Endothelial cell of umbilical vein (primary cell): ENCODE results near the gene NGLY1. TPM values are rescaled to one million over a fixed set of nuclear protein-coding genes. Genes with fewer than 3 reads are reported as not detected.

Experiments used
- BruUV-seq: library from RNA; stranded (reverse); fragments of 400-500 nt; replicated peaks from 2 replicates; lab custom pipeline; 2021; lab: Mats Ljungman, UMichigan
- CTCF ChIA-PET: fragments of 300-600, 350-600 bp; sonication (Branson Sonifier 250); formaldehyde crosslinking; loops from one replicate; lab custom pipeline; 2021; ENCODE audit warnings: antibody characterized with exemption, inconsistent platforms; lab: Charles Lee
- POLR2A ChIA-PET: fragments of 300-600, 350-600 bp; sonication (Branson Sonifier 250); formaldehyde crosslinking; loops from one replicate; lab custom pipeline; 2021; ENCODE audit warnings: antibody characterized with exemption, inconsistent platforms; lab: Charles Lee
- DNase-seq: peaks from one replicate; pipeline ENCODE4 v3.0.0-alpha.2; 2011; ENCODE audit warnings: low read depth, low spot score
- FAIRE-seq: peaks from 2 replicates; lab custom pipeline; 2011; peaks lifted over from hg19 to GRCh38; lab: Jason Lieb, UNC
- H2AFZ ChIP-seq: 2 replicates; pipeline ENCODE4 v1.6.0; 2012; ENCODE audit warnings: low read depth, low read length, control low read depth, inconsistent platforms
- H3K27ac ChIP-seq: 2 replicates; pipeline ENCODE4 v1.5.1; 2011; ENCODE audit warnings: low read depth, mild to moderate bottlenecking, control low read depth, low read length, moderate library complexity; ENCODE audit not compliant: insufficient read depth
- H3K27me3 ChIP-seq, 2 experiments: 2 replicates each; pipeline versions ENCODE4 v1.6.0 to v1.6.1; 2011; ENCODE audit warnings: low read length in 2 of 2, mixed read lengths in 1 of 2; ENCODE audit not compliant: control insufficient read depth in 2 of 2, insufficient read depth in 2 of 2
- H3K36me3 ChIP-seq, 2 experiments: 2 replicates in 1 of 2; 3 replicates in 1 of 2; pipeline ENCODE4 v1.5.1; 2011; ENCODE audit warnings: low read length in 2 of 2, mild to moderate bottlenecking in 1 of 2, moderate library complexity in 1 of 2; ENCODE audit not compliant: control insufficient read depth in 2 of 2, insufficient read depth in 2 of 2; ENCODE audit errors: extremely low read depth in 1 of 2
- H3K4me1 ChIP-seq: 3 replicates; pipeline ENCODE4 v1.5.1; 2011; ENCODE audit warnings: mild to moderate bottlenecking, low read length; ENCODE audit not compliant: control insufficient read depth, insufficient read depth; ENCODE audit errors: extremely low read depth
- H3K4me2 ChIP-seq: 2 replicates; pipeline ENCODE4 v1.6.1; 2011; ENCODE audit warnings: low read length, control low read depth, mixed read lengths; ENCODE audit not compliant: insufficient read depth
- H3K4me3 ChIP-seq, 3 experiments: fragments of 200-600 bp in 1 of 3; sonication (generic), shearing (Covaris generic) in 1 of 3; replicated peaks in 1 of 3; 2 replicates each; pipeline ENCODE4 v1.5.1; 2011 to 2016; ENCODE audit warnings: control low read depth in 3 of 3, low read length in 3 of 3, mild to moderate bottlenecking in 2 of 3, inconsistent platforms in 1 of 3, low read depth in 1 of 3, moderate library complexity in 1 of 3; ENCODE audit not compliant: insufficient read depth in 1 of 3
- H3K79me2 ChIP-seq: 2 replicates; pipeline ENCODE4 v1.6.0; 2012; ENCODE audit warnings: low read length, inconsistent platforms; ENCODE audit not compliant: control insufficient read depth, insufficient read depth
- H3K9ac ChIP-seq: replicated peaks from 2 replicates; pipeline ENCODE3; 2011; ENCODE audit warnings: low read length, control low read depth; ENCODE audit not compliant: insufficient read depth; ENCODE audit errors: extremely low read depth
- H3K9me1 ChIP-seq: replicated peaks from 3 replicates; pipeline ENCODE4 v1.6.0; 2011; ENCODE audit warnings: mild to moderate bottlenecking, low read length; ENCODE audit not compliant: control insufficient read depth, insufficient read depth; ENCODE audit errors: extremely low read depth
- H3K9me3 ChIP-seq: replicated peaks from 2 replicates; pipeline ENCODE4 v1.5.1; 2012; ENCODE audit warnings: low read length, inconsistent platforms; ENCODE audit not compliant: control insufficient read depth, insufficient read depth
- H4K20me1 ChIP-seq: replicated peaks from 2 replicates; pipeline ENCODE3; 2011; ENCODE audit warnings: mild to moderate bottlenecking, low read length; ENCODE audit not compliant: control insufficient read depth, insufficient read depth; ENCODE audit errors: extremely low read depth
- FOS ChIP-seq: IDR thresholded peaks from 2 replicates; pipeline ENCODE4 v1.6.1; 2011; ENCODE audit warnings: mild to moderate bottlenecking, low read length, moderate library complexity, borderline replicate concordance; ENCODE audit not compliant: insufficient read depth
- GATA2 ChIP-seq: IDR thresholded peaks from 2 replicates; pipeline ENCODE4 v1.7.0; 2011; ENCODE audit warnings: low read depth, mild to moderate bottlenecking, moderate library complexity, mixed read lengths, low read length; ENCODE audit not compliant: insufficient read length, insufficient read depth
- JUN ChIP-seq: IDR thresholded peaks from 2 replicates; pipeline ENCODE4 v1.6.1; 2011; ENCODE audit warnings: borderline replicate concordance, low read depth; ENCODE audit not compliant: insufficient read length, insufficient read depth
- MAX ChIP-seq: IDR thresholded peaks from 2 replicates; pipeline ENCODE4 v1.6.1; 2011; ENCODE audit not compliant: insufficient read depth, insufficient read length
- MYC ChIP-seq: IDR thresholded peaks from one replicate; pipeline ENCODE4 v1.6.1; 2011; ENCODE audit warnings: mild to moderate bottlenecking, low read depth, low read length
- POLR2A ChIP-seq: IDR thresholded peaks from 2 replicates; pipeline ENCODE4 v1.6.1; 2012; ENCODE audit warnings: low read depth, mild to moderate bottlenecking, control low read depth, low read length
- POLR2AphosphoS5 ChIP-seq: IDR thresholded peaks from 2 replicates; pipeline ENCODE4 v1.6.1; 2012; ENCODE audit warnings: low read depth, mild to moderate bottlenecking, control low read depth, low read length, moderate library complexity; ENCODE audit not compliant: insufficient read depth
- dilution Hi-C: fragments of 300-500 bp; cut with MboI; formaldehyde crosslinking; loops from one replicate; pipeline ENCODE4 v1.15.0; 2019; ENCODE audit warnings: low sequenced_read_pairs; ENCODE audit not compliant: extremely low pct_ligation_motif_present
- intact Hi-C: fragments of 100-400 bp; cut with micrococcal nuclease; formaldehyde crosslinking; loops from one replicate; pipeline ENCODE4 v1.10.0; 2022
- polyA plus RNA-seq, 4 experiments: library from polyadenylated mRNA; depleted of rRNA in 3 of 4; stranded (reverse) in 3 of 4; unstranded in 1 of 4; fragments of >200 nt; gene quantifications; 2 replicates each; pipeline versions ENCODE4 v1.2.1 to v1.2.3, GENCODE V29; 2011 to 2012; ENCODE audit warnings: missing spikeins in 1 of 4
- total RNA-seq: library from RNA; stranded (reverse); gene quantifications from 2 replicates; pipeline ENCODE4 v1.2.3, GENCODE V29; 2021

NGLY1 gene
- total and polyA plus RNA-seq, 2 donors (not counting 3 experiments of a cell fraction or from before 2014, with no cell fraction given): 5.3 to 29.6 TPM

- H3K4me1 ChIP-seq: peaks cover 4% of the 10 kb centered on the region
- TF ChIP-seq FOS: no peak
- no peak for TF ChIP-seq GATA2
- TF ChIP-seq POLR2AphosphoS5: no peak
- no peak for TF ChIP-seq JUN
- H2AFZ ChIP-seq: no peak overlapping the region
- H3K27me3 ChIP-seq: no peaks in the 10 kb centered on the region
- no peaks in the 10 kb centered on the region for H3K9me1 ChIP-seq
- no peaks in the 10 kb centered on the region for H3K79me2 ChIP-seq
- DNase-seq (no peak), FAIRE-seq (no peak)
- peaks cover 2 to 3% of the 10 kb centered on the region in 2 experiments for H3K36me3 ChIP-seq
- H3K9ac ChIP-seq: no peak overlapping the region
- ChIA-PET CTCF (interaction anchor here (1.2 to 1.6 kb wide), 2 partner anchors 11 to 20 kb away, joined by 3 to 4 read pairs; no protein-coding TSS in a partner anchor), POLR2A (no interaction called here)
- H3K9me3 ChIP-seq: no peaks in the 10 kb centered on the region
- H3K4me2 ChIP-seq: no peak overlapping the region
- no peaks in the 10 kb centered on the region for H4K20me1 ChIP-seq
- H3K4me3 ChIP-seq: no peak overlapping the region
- intact Hi-C loops (no loop called here), dilution Hi-C loops (no loop called here)
- H3K27ac ChIP-seq: no peak overlapping the region
- no TSS peak for BruUV-seq
These were observed 36.2 kb downstream of the NGLY1 start for GRCh38 chr3:25747033-25747432.

DNA sequence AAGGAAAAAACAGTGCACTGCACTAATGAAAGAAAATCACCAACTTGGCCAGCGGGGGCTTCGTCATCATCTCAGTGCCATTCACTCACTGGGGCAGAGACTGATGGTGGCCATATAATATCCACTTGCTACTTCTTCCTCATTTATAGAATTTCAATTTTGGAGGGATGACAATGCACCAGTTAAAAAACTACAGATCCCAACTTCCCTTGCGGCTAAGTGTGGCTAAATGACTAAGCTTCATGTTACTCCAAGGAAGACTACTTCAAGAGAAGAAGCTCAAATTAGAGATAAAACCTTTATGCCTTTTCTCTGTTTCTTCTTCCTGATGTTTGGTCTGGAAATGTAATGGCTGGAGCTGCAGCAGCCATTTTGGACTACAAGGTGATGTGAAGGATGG lies 38.8 kb downstream of the NGLY1 start:
- Histone ChIP-seq H3K79me2 (no peaks in the 10 kb centered on the region), H2AFZ (no peak overlapping the region), H3K9me3 (no peaks in the 10 kb centered on the region), H3K9ac (no peak overlapping the region), H3K36me3 (peaks cover 0 to 2% of the 10 kb centered on the region in 2 experiments), H3K4me3 (no peak overlapping the region), H3K9me1 (no peaks in the 10 kb centered on the region), H3K4me2 (no peak overlapping the region), H3K4me1 (peaks cover 4% of the 10 kb centered on the region), H4K20me1 (no peaks in the 10 kb centered on the region), H3K27ac (no peak overlapping the region), H3K27me3 (no peaks in the 10 kb centered on the region)
- intact Hi-C loops: no loop called here
- BruUV-seq: no TSS peak
- no peak for TF ChIP-seq MYC
- no peak for TF ChIP-seq POLR2A
- TF ChIP-seq GATA2: no peak
- TF ChIP-seq JUN: no peak
- no peak for TF ChIP-seq FOS
- TF ChIP-seq MAX: no peak
- no peak for TF ChIP-seq POLR2AphosphoS5
- ChIA-PET POLR2A (no interaction called here), CTCF (no interaction called here)
- FAIRE-seq (no peak), DNase-seq (no peak)
- dilution Hi-C loops: no loop called here
